ENCODE data around the gene FOXN3.

Gene FOXN3

GRCh38 chr14:89247457-89248122 is 169.4 kb downstream of the FOXN3 start:
- DNase-seq = no peak

GRCh38 chr14:89246290-89246689 is 170.7 kb downstream of the FOXN3 start:
- no peak for DNase-seq

DNA sequence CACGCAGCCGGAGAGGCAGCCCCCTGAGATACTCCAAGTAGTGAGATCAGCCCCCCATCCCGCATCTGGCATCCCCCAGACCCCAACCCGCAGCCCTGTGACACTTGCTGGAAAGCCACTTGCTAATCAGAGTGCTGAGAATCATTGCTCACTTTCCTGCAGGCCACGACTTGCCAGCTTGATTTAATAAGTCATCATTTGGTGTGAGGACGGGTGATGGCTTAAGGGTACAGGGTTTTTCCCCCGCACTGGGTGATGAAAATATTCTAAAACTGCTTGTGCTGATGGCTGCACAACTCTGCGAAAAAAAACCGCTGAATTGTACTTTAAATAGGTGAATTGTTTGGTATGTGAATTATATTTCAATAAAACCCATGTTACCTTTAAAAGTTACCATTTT is 171.2 kb downstream of the FOXN3 start:
- no peak for DNase-seq

GRCh38 chr14:89244720-89245119 is 172.3 kb downstream of the FOXN3 start:
- DNase-seq = no peak

- DNase-seq = no peak
Observed at GRCh38 chr14:89243741-89244140, 173.3 kb downstream of the FOXN3 start.

- DNase-seq = no peak
Observed at GRCh38 chr14:89243286-89243685, 173.7 kb downstream of the FOXN3 start.

DNA sequence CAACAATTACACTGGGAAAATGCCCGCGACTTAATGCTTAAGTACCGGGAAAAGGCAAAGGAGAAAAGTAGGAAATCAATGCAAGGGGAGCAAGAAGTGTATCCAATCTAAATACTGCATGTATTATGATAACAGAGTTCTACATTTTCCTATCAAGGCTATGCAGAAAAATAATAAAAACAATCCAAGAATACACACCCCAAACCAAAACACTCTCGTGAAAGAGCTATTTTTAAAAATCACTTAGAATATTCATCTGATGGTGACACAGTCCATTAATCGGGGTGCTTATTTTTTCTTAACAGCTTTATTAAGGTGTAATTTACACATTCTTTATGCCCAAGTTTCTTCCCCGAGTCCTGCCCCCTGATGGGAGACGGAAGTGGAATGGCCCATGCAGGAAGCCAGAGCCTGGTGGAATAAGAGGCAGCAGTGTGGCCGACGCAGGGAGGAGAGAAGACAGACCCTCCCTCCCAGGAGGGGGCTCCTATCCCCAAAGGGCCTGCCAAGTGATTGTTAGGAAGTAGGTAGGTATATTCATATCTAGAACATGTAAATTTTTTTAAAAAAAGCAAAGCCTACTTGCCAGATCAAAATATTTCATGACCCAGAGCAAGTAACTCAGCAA is 174.3 kb downstream of the FOXN3 start:
- no peak for DNase-seq

- DNase-seq = no peak
Observed at GRCh38 chr14:89241934-89242651, 174.9 kb downstream of the FOXN3 start.

DNA sequence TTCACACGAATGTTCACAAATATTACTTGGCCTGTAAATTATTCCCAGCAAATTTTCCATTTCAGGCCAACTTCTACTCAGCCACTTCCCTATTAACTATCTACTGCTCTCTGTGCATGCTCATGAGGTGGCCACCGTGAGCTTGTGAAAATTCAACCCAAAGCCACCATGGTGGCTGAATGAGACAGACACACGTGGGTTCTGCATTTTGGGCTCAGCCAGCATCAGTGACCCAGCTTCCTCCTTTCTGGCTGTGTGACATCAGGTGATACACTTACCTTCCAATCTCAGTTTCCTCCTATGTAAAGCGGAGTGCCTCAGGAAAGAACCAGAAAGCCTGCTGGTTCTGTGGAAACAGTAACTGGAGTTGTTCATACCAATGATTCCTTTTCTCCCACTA is 175.8 kb downstream of the FOXN3 start:
- no peak for DNase-seq

DNA sequence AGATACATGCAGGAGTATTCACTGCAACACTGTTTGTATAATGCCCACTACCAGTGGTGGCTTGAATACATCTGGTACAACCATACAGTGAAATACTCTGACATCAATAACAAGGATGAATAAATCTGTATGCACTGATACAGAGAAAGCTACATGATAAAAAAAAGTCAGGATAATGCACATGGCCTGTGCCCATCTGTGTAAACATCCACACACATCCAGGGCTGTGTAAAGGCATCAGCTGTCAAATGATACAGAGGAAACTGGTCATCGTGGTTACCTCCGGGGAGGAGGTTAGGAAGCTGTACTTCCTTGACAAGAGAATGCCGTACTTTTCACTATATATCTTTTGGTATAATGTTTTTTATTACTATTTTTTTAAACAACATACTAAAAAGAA is 176.6 kb downstream of the FOXN3 start:
- no peak for DNase-seq

- DNase-seq = no peak
Observed at GRCh38 chr14:89239023-89239422, 178.0 kb downstream of the FOXN3 start.

- no peak for DNase-seq
Observed at GRCh38 chr14:89237921-89238529, 179.0 kb downstream of the FOXN3 start.

DNA sequence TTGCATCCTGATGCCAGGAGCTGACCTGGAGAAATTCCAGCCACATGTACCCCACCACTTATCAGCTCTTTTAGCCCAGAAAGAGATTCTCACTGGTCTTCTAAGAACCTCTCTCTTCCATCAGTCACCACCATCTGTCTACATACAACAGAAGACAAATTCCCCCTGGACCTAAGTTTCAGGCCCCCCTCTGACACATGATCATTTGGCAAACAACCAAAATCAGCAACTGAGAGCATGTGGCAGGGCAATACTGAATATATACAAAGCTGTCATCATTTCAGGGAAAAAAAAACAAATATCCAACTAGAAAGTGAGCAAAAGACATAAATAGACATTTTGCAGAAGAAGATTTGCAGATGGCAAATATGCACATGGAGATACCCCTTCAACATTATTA is 180.2 kb downstream of the FOXN3 start:
- DNase-seq = no peak

DNA sequence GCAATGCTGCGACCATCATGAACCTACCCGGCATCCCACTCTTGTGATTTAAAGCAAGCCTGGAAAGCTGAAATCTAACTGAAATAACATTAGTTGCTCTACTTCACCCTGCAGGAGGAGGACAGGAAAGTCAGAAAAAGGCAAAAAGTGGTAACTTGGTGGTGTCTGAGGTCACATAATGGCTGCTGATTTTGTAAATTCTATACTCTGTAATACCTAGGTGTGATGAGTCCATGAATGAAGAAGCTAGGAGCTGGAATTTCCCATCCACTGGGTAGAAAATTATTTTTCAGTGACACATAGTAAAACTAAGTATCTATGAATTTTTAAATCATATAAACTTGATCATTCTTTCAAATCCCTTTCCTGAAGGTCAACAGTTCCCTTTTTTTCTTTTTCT is 183.8 kb downstream of the FOXN3 start:
- DNase-seq = no peak

DNA sequence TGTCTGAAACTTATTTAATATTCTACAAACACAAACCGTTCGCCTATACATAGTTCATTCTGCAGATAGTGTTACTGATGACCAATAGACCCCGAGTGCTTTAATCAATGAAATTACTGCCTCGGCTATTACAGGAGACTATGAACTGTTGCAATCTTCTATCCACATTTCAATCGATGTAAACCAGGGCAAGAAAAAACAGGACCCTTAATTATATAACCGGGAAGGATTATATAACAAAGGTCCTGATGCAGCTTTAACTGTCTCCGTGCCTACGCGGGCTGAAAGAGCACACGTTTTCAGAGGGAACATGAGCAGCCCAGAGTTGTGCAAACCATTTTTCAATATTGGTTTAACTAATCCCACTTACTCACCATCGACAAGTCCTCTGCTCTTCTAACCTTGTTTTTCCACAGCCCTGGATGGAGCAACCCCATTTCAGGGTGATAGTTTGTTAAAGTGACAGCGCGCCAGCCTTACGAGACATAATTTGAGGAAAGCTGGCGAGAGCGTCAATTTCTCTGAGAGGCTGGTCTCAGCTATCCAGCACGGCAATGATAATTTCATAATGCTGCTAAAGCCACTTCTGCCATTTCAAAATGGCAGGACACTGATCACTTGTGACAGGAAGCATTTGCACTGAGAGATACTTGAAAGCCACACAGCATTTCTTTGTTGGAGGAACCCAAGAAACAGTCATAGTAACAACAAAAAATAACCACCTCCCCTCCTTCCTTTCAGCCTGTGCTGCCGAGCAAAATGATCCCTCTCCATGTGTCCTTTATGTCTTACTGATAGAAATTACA is 184.6 kb downstream of the FOXN3 start:
- no peak for DNase-seq

DNA sequence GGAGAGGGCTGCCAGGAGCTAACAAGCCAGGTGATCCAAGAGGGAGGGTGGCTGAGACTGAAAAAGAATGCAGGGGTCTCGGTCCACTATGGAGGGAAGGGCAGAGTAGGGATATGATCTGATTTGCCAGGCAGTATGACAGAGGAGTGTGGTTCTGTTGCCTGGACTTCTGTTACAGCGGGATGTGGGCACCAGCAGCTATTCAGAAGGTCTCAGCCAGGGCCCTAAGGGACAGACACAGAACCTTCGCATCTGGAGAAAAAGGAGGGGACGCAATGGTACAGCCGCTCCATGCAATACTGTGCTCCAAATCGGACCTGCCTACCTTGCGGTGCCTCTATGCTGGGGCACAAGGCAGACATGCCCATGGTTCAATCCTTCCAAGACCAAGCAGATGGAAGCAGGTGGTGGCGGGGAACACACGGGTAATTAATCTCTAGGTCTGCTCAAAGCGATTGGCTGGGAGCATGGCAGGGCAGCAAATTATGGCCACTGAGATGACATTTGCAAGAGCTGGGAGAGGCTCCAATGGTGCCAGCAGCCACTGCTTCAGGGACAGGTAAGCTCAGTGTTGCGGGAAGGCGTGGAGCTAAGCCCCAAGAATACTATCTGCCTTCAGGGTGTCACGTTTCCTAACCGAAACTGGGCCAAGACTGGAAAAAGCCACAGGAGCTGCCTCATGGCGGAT is 185.5 kb downstream of the FOXN3 start:
- no peak for DNase-seq

DNA sequence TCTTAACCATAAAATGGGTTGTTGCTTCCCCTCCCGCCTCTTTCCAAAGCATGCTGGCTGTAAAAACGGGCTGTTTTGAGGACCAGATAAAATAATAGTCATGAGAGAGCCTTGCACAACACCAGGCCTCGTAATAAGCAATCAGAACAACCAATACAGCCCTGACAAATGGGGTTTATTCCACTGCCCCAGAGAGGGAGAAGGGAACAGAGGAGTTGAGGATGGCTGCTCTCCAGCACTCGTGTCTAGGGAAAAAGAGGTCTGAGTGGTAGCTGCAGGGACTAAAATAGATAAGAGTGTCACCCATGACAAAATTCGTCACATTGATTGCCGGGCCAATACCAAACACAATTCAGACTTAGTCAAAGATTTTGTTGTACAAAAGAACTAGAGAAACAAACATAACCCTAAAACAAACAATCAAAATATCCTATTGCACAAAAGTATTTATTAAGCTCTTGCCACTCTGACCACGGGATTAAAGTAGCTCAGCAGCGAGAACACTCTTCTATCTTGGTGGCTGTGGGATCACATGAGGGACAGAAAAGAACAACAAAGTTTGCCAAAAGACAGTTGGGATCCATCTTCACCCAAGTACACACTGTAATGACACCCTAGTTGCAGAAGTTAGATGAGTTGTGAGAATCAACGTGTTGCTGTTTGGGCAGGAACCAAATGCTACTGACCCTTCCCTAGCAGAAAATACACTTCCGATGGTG is 188.0 kb downstream of the FOXN3 start:
- DNase-seq = no peak

DNA sequence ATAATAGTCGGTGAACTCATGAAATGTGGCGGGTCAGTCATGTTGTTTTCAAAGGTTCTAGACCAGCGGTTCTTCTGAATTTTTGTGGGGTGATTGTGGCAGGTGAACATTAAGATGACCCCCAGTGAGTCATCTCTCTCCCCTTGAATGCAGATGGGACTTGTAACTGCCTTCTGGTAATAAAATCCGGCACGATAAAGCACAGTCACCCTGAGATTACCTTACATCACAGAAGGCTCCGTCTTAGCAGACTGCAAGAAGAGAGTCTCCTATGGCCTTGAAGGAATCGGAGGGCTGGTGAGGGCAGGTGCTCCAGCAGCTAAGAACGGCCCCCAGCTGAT is 189.6 kb downstream of the FOXN3 start:
- no peak for DNase-seq

DNA sequence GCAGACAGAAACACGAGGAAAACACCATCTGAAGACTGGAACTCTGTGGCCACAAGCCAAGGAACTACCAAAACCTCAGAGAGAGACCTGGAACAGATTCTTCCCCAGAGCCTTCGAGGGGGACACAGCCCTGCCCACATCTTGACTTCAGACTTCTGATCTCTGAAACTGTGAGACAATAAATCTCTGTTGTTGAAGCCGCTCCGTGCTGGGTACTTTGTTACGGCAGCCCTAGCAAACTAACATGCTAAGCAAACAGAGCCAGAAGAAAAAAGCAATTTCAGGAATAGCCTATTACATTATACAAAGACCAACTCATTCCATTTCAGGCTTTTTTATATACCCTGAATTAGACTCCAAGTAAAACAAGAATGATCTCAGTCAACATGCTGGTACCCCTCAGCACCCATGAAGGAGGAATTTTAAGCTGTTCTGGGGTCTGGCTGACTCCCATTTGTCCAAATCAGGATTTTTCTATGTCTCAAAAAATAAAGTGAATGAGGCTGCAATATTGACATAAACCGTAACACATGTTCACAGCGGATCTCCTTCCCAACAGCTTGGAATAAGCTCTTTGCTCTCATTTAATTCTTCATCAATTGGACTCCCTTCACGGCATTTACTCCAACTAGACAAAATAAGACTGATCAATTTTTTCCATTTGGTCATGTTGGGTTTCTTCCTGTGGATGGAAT is 190.1 kb downstream of the FOXN3 start:
- DNase-seq = no peak

DNA sequence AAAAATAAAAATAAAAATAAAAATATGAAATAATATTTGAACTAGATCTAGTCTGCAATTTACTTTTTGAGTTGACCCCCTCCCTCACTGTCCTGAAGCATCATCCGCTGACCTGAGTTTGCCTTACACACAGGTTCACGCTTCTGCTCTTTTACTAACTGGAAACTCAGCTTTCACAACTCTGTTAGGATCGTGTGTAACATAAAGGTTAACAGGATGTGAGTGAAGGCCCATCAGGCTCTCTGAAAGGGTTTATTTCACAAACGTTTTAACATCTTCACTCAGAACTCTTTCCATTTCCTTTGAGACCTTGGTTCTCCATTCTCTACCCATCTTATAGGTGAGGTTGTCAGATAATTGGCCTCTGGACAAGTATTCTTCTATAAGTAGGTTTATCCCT is 191.4 kb downstream of the FOXN3 start:
- no peak for DNase-seq

GRCh38 chr14:89221109-89221810 is 195.8 kb downstream of the FOXN3 start:
- DNase-seq = no peak

Data from NK-92 treated with Interleukin-12 subunit alpha and Interleukin-12 subunit beta, amount 100 ng/mL, for 24 hours (cell line).